DMS114 treated with DMSO at 0.1 percent for 48 hours (cell line): ENCODE measurements around the gene ADD1.

ENCODE experiments used
- DNase-seq: peaks from one replicate; lab custom pipeline; 2025; ENCODE audit not compliant: unreplicated experiment; lab: John Stamatoyannopoulos, UW

The ADD1 gene

GRCh38 chr4:2822461-2823300, 21.0 kb upstream of the ADD1 start:
- no peak for DNase-seq

DNA sequence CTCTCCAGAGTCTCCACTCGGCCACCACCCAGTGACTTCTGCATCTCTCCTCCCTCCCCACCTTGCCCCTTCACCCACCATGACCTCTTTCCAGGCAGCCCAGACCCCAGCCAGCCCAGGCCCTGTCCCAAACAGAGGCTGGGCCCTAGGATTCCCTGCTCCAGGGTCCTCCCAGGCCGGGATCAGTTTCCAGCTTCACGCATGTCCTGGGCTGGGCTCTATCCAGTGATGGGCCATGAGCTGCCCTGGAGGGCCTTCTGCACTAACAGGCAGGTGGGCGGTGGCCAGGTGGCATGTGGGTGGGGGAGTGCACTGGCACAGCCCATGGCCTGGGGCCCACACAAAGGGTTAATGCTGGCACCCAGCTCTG, 20.4 kb upstream of the ADD1 start:
- DNase-seq, result no peak

- DNase-seq, result no peak
Observed at GRCh38 chr4:2823671-2824328, 19.8 kb upstream of the ADD1 start.

- no peak for DNase-seq
Observed at GRCh38 chr4:2824329-2824835, 19.3 kb upstream of the ADD1 start.

- DNase-seq, result no peak
Observed at GRCh38 chr4:2824836-2825381, 18.7 kb upstream of the ADD1 start.

DNA sequence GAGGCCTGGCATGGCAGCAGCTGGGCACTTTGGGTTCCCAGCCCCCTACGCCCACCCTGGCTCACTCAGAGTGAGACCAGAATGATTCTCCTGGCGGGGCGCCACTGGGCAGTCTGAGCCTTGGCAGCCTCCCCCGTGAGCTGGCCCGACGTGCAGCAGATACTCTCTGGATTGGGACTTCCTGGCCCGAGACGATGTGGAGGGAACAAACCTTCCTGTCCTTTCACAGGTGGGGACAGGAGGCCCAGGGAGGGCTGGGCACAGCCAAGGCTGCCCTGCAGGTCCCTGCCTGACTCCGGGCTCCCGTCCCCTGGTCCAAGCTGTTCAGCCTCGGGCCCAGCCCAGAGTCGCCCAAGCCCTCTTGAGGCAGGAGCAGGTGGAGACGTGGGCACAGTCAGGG, 17.9 kb upstream of the ADD1 start:
- DNase-seq, result no peak

GRCh38 chr4:2827071-2827873, 16.4 kb upstream of the ADD1 start:
- DNase-seq, result no peak

DNA sequence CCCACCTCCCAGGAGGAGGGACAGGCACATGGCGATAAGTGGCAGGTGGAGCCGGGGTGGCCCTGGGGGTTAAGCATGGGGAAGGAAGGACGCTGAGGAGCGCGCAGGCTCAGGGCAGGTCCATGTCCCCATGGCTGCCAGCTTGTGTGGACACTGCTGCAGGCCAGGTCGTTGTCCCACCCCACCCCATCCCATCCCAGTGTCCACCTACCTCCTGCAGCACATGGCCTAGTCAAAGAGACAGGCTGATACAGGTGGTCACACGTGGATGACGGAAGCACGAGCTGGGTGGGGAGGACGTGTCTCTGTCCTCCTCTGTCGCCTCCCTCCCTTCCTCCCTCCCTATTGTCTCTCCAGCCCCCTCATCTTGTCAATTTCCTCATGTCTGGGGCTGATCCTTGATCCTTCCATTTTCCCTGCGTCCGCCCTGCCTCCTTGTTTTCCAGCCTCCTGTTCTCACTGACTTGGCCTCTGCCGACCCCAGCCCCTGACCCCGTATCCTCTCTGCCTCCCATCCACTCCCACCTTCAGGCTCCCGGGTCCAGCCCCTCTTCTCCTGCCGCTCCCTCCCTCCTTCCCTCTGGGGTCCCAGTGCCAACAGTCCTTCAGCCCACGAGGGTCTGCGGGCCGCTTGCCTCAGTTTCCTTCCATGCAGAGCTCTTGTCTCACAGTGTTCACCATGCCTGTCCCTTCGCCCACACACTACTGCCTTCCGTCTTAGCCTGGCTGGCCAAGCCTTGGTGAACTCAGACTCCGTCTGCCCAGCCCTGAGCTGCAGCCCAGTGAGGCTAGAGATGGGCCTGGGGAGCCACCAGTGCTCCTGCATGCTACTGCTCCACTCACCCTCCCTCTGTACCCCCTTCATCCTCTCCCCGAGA, 15.5 kb upstream of the ADD1 start:
- no peak for DNase-seq

GRCh38 chr4:2828758-2829181, 14.9 kb upstream of the ADD1 start:
- no peak for DNase-seq

GRCh38 chr4:2829321-2829932, 14.2 kb upstream of the ADD1 start:
- DNase-seq, result no peak

GRCh38 chr4:2829933-2830451, 13.7 kb upstream of the ADD1 start:
- no peak for DNase-seq

GRCh38 chr4:2830632-2831610, 12.7 kb upstream of the ADD1 start:
- no peak for DNase-seq

GRCh38 chr4:2831611-2832308, 11.9 kb upstream of the ADD1 start:
- no peak for DNase-seq

DNA sequence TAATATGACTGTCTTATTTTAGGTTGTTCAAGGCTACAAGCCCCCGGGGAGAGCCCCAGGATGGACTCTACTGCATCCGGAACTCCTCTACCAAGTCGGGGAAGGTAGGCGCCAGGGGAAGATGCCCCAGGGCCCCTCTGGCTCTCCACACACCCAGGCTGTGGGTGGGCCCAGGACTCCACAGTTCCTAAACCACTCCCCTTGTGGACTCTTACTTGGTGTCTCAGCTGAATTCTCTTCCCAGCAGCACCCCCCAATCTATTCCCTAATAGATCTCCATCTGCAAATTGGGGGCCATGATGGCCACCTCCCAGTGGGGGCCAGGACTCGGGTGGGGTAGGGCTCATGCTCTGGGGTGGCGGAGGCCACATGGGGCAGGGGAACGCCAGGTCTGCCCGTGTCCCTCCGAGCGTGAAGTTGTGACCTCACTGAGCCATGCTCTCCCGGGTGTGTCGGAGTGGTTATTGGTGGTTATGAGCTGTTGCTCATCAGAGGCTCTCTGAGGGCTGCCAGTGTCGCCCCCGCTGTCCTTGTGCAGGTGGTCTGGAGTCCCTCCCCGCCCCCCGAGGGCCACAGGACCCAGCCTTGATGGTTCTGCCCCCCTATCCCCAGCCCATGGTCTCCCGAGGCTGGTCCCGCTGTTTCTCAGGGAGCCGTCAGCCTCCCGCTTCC, 11.2 kb upstream of the ADD1 start:
- DNase-seq, result no peak

- DNase-seq, result no peak
Observed at GRCh38 chr4:2832981-2833670, 10.5 kb upstream of the ADD1 start.

- no peak for DNase-seq
Observed at GRCh38 chr4:2833671-2834000, 10.0 kb upstream of the ADD1 start.
